Measurements from ENCODE around the gene IFT22.
"Not testable (repeated sequence)": the region's sequence is repeated elsewhere in the genome, so short reads cannot be mapped to it uniquely, and the experiment has no call there.

Gene IFT22

DNA sequence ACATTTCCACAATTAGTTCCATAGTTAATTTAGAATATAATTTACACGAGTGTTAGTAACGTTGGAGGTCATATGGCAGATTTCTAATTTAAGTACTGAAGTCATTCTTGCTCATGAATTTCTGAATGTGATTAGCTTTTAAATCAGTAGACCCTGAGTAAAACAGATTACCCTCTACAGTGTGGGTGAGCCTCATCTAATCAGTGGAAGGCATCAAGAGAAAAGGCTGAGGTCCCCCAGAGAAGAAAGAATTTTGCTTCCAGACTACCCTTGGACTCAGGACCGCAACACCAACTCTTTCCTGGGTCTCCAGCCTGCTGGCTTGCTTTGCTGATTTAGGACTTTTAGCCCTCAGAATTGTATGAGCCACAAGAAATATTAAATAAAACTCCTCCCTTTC, 33.2 kb downstream of the IFT22 start:
- DNase-seq (ENCODE audit: low read depth, low spot score), result no peak
- Histone ChIP-seq H3K36me3 (ENCODE audit: insufficient read depth, low read length) (no peaks in the 10 kb centered on the region), H3K4me3 (no peak overlapping the region), H3K9me3 (ENCODE audit: low read depth, low read length) (no peaks in the 10 kb centered on the region), H3K27ac (no peak overlapping the region), H3K9ac (ENCODE audit: insufficient read length) (no peak overlapping the region)
- TF ChIP-seq EZH2 (IDR thresholded peaks at IDR 0.05) (no peak), FOXP2 (optimal IDR thresholded peaks at IDR 0.05; ENCODE audit: control extremely low read depth, extremely low read length, insufficient read depth) (no peak), POLR2AphosphoS5 (IDR thresholded peaks at IDR 0.05; ENCODE audit: borderline replicate concordance, low read depth, low read length) (no peak)

DNA sequence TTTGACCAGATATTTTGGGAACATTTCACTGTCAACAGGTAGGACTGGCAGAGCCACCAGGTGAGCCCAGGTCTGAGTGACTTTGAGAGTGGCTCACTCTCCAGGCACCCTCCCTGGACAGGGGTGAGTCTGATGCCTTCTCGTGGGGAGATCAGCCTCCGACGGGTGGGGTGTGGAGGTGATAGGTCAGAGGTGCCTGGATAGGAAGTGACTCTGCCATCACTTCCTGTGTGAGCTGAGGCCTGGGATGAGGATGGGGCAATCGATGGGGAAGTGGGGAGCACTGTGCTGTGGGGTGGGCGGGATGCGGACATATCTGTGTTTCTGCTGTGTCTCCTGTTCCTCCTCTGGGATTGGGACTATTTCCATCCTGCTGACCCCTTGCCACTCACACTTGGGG, 34.6 kb downstream of the IFT22 start:
- H3K27ac ChIP-seq, result no peak overlapping the region

DNA sequence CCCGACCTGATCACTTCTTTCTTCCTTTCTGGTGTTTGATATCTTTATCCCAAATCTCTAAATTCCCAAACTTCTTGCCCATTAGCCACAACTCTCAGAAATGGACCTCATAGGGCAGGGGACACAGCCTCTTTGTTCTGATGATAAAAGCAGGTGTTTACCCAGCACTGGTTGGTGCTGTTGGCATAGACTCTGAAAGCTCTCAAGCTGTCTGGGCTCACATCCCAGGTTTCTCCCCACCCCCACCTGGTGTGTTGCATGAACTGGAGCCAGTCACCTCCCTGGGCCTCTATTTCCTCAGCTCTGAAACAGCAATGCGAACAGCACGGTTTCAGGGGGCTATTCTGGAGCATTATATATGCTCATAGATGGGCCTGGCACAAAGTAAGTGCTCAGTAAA, 35.7 kb downstream of the IFT22 start:
- H3K27ac ChIP-seq; H3K4me3 ChIP-seq; H3K36me3 ChIP-seq (ENCODE audit: insufficient read depth, low read length); DNase-seq (ENCODE audit: low read depth, low spot score); H3K9ac ChIP-seq (ENCODE audit: insufficient read length); H3K9me3 ChIP-seq (ENCODE audit: low read depth, low read length): not testable (repeated sequence)

More for the DNA sequence above, 34.6 kb downstream of the IFT22 start:
- no peaks in the 10 kb centered on the region for H3K9me3 ChIP-seq (ENCODE audit: low read depth, low read length)
- H3K9ac ChIP-seq (ENCODE audit: insufficient read length), result no peak overlapping the region
- no peak overlapping the region for H3K4me3 ChIP-seq
- H3K36me3 ChIP-seq (ENCODE audit: insufficient read depth, low read length), result no peaks in the 10 kb centered on the region
- DNase-seq (ENCODE audit: low read depth, low spot score), result no peak
- no peak for TF ChIP-seq FOXP2 (optimal IDR thresholded peaks at IDR 0.05; ENCODE audit: control extremely low read depth, extremely low read length, insufficient read depth)
- TF ChIP-seq EZH2 (IDR thresholded peaks at IDR 0.05), result no peak
- no peak for TF ChIP-seq POLR2AphosphoS5 (IDR thresholded peaks at IDR 0.05; ENCODE audit: borderline replicate concordance, low read depth, low read length)

DNA sequence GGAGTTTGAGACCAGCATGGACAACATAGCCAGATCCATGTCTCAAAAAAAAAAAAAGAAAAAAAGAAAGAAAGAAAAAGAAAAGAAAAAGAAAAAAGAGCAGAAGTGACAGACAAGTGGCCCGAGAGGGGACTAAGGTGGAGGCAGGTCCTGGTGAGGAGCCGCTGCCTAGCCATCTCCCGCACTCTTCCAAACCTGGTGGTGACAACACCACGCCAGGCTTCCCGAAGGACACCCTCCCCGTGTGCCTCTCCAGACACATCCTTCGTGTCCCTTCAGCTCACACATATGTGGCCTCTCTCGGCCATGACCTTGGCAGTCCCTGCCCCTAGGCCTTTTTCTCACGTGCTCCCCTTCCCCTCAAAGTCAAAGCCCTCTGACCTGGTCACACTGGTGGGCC, 36.4 kb downstream of the IFT22 start:
- Histone ChIP-seq H3K36me3 (ENCODE audit: insufficient read depth, low read length) (no peaks in the 10 kb centered on the region), H3K9ac (ENCODE audit: insufficient read length) (no peak overlapping the region), H3K27ac (no peak overlapping the region), H3K9me3 (ENCODE audit: low read depth, low read length) (no peaks in the 10 kb centered on the region), H3K4me3 (no peak overlapping the region)
- no peak for DNase-seq (ENCODE audit: low read depth, low spot score)
- TF ChIP-seq FOXP2 (optimal IDR thresholded peaks at IDR 0.05; ENCODE audit: control extremely low read depth, extremely low read length, insufficient read depth) (no peak), EZH2 (IDR thresholded peaks at IDR 0.05) (no peak), POLR2AphosphoS5 (IDR thresholded peaks at IDR 0.05; ENCODE audit: borderline replicate concordance, low read depth, low read length) (no peak)

DNA sequence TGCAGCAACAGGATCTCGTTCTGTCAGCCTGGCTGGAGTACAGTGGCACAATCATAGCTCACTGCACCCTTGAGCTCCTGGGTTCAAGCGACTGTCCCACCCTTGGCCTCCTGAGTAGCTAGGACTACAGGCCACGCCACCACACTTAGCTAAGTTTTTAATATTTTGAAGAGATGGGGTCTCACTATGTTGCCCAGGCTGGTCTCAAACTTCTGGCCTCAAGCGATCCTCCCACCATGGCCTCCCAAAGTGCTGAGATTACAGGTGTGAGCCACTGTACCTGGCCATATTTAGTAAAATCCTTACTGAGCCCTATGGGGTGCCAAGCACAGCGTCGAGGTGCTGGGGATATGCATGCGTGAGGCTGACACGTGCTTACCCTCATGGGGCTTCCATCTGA, 40.7 kb downstream of the IFT22 start:
- not testable (repeated sequence) for DNase-seq (ENCODE audit: low read depth, low spot score); H3K9me3 ChIP-seq (ENCODE audit: low read depth, low read length); H3K27ac ChIP-seq; H3K9ac ChIP-seq (ENCODE audit: insufficient read length); H3K4me3 ChIP-seq; H3K36me3 ChIP-seq (ENCODE audit: insufficient read depth, low read length)

DNA sequence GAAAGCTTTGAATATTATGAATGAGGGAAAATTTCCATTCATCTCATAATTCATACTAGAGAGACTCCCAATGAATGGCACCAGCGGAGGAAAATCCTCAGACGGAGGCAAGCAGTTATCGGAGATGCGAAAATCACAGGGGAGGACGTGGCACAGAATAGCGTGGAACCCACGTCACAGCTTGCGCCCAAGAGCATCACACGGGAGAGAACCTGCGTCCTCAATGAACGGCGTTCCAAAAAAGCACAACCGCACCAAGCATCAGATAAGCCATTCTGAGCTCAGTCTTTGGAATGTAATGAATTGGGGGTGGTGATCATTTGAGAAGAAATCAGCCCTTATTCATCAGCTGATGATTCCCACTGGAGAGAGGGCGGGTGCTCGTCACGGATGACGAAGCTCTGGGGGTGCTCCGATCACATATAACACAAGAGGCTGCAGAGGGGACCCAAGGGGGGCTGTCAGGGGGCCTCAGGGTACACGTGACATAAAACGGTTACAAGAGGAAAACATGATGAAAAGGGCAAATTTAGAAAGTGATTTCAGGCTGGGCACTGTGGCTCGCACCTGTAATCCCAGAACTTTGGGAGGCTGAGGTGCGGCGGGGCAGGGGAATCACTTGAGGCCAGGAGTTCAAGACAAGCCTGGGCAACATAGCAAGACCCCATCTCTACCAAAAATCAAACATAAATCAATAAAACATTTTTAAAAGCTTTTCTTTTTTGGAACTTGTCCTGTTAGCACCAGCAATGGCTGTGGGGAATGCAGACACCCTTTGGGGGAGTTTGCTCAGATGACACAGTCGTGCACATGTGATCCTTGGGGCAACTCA, 42.9 kb downstream of the IFT22 start:
- no peak overlapping the region for H3K27ac ChIP-seq
- H3K36me3 ChIP-seq (ENCODE audit: insufficient read depth, low read length), result no peaks in the 10 kb centered on the region
- no peaks in the 10 kb centered on the region for H3K9me3 ChIP-seq (ENCODE audit: low read depth, low read length)
- H3K9ac ChIP-seq (ENCODE audit: insufficient read length), result no peak overlapping the region
- H3K4me3 ChIP-seq, result no peak overlapping the region
- DNase-seq (ENCODE audit: low read depth, low spot score), result no peak
- TF ChIP-seq EZH2 (IDR thresholded peaks at IDR 0.05) (no peak), FOXP2 (optimal IDR thresholded peaks at IDR 0.05; ENCODE audit: control extremely low read depth, extremely low read length, insufficient read depth) (no peak), POLR2AphosphoS5 (IDR thresholded peaks at IDR 0.05; ENCODE audit: borderline replicate concordance, low read depth, low read length) (no peak)

DNA sequence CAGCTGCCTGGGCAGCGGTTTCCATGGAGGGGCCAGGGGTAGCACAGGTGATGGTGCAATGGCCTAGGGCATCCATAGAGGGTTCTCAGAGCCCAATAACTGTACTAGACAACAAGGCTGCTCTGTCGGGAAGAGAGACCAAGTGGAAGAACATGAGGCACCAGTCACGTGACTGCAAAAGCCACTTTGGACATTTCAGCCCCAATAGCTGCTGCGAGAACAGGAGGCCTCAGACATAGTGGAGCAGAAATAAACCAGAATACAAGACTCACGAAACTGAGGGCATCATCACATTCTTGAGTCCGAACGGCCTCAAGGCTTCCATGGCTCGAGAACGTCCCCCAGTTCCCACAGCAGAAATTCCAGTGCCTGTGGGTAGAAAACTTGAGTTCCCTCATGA, 44.5 kb downstream of the IFT22 start:
- TF ChIP-seq FOXP2 (optimal IDR thresholded peaks at IDR 0.05; ENCODE audit: control extremely low read depth, extremely low read length, insufficient read depth), result no peak
- TF ChIP-seq EZH2 (IDR thresholded peaks at IDR 0.05), result no peak
- TF ChIP-seq POLR2AphosphoS5 (IDR thresholded peaks at IDR 0.05; ENCODE audit: borderline replicate concordance, low read depth, low read length), result no peak
- H3K4me3 ChIP-seq, result no peak overlapping the region
- H3K27ac ChIP-seq, result no peak overlapping the region
- no peak for DNase-seq (ENCODE audit: low read depth, low spot score)
- H3K9me3 ChIP-seq (ENCODE audit: low read depth, low read length), result no peaks in the 10 kb centered on the region
- H3K9ac ChIP-seq (ENCODE audit: insufficient read length), result no peak overlapping the region
- H3K36me3 ChIP-seq (ENCODE audit: insufficient read depth, low read length), result no peaks in the 10 kb centered on the region

DNA sequence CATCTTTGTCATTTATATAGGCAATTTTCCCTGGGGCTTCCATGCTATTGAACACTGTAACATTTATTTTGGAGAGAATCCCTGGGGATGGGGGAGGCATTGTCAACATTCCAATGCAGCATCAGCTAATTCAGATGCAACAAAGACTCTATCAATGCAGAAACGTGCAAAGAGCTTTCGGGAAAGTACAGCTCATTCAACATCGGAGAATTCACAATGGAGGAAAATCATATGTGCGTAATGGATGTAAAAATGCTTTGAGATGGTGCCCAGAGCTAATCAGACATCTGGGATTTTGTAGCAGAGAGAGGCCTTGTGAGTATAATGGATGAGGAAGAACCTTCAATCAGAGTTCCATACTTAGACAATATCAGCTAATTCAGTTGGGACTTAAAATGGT, 48.4 kb downstream of the IFT22 start:
- no peak overlapping the region for H3K9ac ChIP-seq (ENCODE audit: insufficient read length)
- H3K4me3 ChIP-seq, result no peak overlapping the region
- H3K36me3 ChIP-seq (ENCODE audit: insufficient read depth, low read length), result no peaks in the 10 kb centered on the region
- DNase-seq (ENCODE audit: low read depth, low spot score), result no peak
- H3K27ac ChIP-seq, result no peak overlapping the region
- H3K9me3 ChIP-seq (ENCODE audit: low read depth, low read length), result no peaks in the 10 kb centered on the region
- no peak for TF ChIP-seq EZH2 (IDR thresholded peaks at IDR 0.05)
- no peak for TF ChIP-seq POLR2AphosphoS5 (IDR thresholded peaks at IDR 0.05; ENCODE audit: borderline replicate concordance, low read depth, low read length)
- no peak for TF ChIP-seq FOXP2 (optimal IDR thresholded peaks at IDR 0.05; ENCODE audit: control extremely low read depth, extremely low read length, insufficient read depth)

DNA sequence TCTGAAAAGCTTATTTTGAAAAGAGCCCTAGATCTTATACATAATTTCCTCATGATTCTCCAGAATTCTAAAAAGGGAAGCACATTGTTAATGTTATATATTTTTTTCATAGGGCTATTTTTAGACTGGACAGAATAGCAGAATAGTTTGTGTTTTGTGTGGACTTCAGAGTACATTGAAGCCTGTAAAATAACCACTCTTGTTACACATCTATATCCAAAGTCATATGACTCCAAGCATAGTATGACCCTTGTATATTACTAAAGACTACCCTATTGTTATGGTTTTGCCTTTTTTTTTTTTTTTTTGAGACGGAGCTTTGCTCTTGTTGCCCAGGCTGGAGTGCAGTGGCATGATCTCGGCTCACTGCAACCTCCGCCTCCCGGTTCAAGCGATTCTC, 50.6 kb downstream of the IFT22 start:
- TF ChIP-seq FOXP2 (optimal IDR thresholded peaks at IDR 0.05; ENCODE audit: control extremely low read depth, extremely low read length, insufficient read depth) (no peak), POLR2AphosphoS5 (IDR thresholded peaks at IDR 0.05; ENCODE audit: borderline replicate concordance, low read depth, low read length) (no peak), EZH2 (IDR thresholded peaks at IDR 0.05) (no peak)
- no peak overlapping the region for H3K27ac ChIP-seq
- H3K9ac ChIP-seq (ENCODE audit: insufficient read length), result no peak overlapping the region
- H3K9me3 ChIP-seq (ENCODE audit: low read depth, low read length), result no peaks in the 10 kb centered on the region
- no peaks in the 10 kb centered on the region for H3K36me3 ChIP-seq (ENCODE audit: insufficient read depth, low read length)
- DNase-seq (ENCODE audit: low read depth, low spot score), result no peak
- H3K4me3 ChIP-seq, result no peak overlapping the region

All from SK-N-MC (cell line).